ENCODE measurements around the gene SLX9. TPM values are rescaled to one million over a fixed set of nuclear protein-coding genes. Genes with fewer than 3 reads are reported as not detected.

The SLX9 gene, protein sequence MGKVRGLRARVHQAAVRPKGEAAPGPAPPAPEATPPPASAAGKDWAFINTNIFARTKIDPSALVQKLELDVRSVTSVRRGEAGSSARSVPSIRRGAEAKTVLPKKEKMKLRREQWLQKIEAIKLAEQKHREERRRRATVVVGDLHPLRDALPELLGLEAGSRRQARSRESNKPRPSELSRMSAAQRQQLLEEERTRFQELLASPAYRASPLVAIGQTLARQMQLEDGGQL
- total RNA-seq = 33.1 and 36.0 TPM in 2 replicates
- long read RNA-seq = 0 reads

DNA sequence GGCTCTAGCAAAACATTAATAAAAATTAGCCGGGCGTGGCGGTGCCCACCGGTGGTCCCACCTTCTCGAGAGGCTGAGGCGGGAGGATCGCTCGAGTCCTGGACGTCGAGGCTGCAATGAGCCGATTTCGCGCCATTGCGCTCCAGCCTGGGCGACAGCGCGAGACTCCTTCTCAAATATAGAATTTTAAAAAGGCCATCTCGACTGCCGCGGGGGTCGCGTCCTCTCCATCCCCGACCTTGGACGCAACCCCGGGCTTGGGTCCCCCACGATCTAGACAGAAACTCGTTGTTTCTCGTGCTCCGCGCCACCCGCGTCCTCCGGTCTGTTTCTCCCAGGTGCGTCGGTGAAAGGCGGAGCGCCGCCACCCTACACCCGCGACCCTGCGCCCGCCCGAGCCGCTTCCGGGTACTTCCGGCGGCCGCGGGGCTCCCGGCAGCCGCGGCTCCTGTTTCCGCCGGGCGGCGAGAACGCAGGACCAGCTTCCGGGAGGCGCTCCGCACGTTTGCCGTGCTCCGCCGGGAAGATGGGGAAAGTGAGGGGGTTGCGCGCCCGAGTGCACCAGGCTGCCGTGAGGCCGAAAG is at the start of gene SLX9:
Gene SLX9, plus strand, starts transcription at position 498 of the 584 bp plus-strand sequence. Its CDS starts 29 bp downstream, at position 527.
- H3K27me3 Mint-ChIP-seq = peaks cover 3% of the 10 kb centered on the region
- H3K27ac Mint-ChIP-seq = peak within 1 kb of the TSS; percentile 93
- TF ChIP-seq, protein P1, sequence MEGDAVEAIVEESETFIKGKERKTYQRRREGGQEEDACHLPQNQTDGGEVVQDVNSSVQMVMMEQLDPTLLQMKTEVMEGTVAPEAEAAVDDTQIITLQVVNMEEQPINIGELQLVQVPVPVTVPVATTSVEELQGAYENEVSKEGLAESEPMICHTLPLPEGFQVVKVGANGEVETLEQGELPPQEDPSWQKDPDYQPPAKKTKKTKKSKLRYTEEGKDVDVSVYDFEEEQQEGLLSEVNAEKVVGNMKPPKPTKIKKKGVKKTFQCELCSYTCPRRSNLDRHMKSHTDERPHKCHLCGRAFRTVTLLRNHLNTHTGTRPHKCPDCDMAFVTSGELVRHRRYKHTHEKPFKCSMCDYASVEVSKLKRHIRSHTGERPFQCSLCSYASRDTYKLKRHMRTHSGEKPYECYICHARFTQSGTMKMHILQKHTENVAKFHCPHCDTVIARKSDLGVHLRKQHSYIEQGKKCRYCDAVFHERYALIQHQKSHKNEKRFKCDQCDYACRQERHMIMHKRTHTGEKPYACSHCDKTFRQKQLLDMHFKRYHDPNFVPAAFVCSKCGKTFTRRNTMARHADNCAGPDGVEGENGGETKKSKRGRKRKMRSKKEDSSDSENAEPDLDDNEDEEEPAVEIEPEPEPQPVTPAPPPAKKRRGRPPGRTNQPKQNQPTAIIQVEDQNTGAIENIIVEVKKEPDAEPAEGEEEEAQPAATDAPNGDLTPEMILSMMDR (IDR thresholded peaks at IDR 0.05; ENCODE audit: unreplicated experiment) = peak; percentile 10
- H3K9me3 Mint-ChIP-seq (ENCODE audit: low read depth) = no peaks in the 10 kb centered on the region
- peak within 1 kb of the TSS; percentile 83 for H3K4me3 Mint-ChIP-seq (ENCODE audit: low read depth)
- H3K4me1 Mint-ChIP-seq (ENCODE audit: low read depth) = peaks cover 20% of the 10 kb centered on the region
- DNase-seq (ENCODE audit: low spot score, unreplicated experiment) = peak; percentile 71
- H3K36me3 Mint-ChIP-seq (ENCODE audit: insufficient read depth) = no peaks in the 10 kb centered on the region

DNA sequence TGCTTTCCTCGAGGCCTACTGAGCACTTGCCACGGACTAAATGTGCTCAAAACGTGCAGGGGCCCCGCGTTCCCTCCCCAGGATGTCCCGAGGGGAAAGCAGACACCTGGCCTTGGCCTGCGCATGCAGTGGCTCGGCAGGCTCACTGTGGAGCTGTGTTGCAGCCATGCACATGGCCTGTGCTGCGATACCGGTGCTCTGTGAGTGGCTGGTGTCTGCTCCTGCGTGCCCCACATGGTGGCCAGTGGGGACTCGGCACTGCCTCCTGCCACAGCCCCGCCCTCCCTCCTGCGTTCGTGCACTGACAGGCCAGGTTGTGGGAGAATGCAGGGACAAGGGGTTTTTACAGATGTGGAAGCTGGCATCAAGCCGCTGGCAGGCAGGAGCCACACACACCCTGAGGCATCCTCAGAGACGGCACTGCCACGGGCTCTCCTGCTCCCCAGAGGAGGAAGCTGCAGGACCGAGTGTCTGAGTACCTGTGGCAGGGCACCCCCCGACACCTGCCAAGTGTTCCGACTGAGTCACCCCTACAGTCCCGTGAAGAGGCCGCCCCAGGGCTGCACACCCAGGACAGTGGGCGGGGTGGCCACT is 49.4 kb upstream of the SLX9 start:
- H3K27me3 Mint-ChIP-seq = peaks cover 13% of the 10 kb centered on the region

DNA sequence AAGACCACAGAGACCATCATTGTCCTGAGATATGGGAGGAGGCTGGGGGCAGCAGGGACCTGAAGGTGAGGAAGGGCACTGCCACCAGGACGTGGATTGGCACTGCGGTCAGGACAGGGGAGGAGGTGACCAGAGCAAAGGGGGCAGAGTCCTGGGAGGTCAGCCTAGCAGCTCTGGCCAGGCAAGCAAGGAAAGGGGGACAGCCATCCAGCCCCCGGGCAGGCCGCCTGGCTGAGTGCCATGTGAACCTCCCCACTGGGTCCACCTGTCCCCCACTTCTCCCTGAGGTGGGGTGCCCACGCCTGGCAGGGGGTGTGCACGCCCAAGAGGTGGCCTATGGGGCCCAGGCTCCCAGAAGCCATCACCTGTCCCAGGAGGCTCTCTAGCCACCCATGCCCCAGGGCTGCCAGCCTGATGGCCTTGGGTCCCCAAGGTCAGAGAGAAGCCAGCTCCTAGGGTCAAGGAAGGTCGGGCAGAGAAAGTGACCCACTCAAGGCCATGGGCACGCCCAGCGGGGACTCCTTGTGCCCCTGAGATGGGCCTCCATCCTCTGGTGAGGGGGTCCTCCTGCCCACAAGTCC is 48.8 kb upstream of the SLX9 start:
- H3K27ac Mint-ChIP-seq = no peak overlapping the region
- DNase-seq (ENCODE audit: low spot score, unreplicated experiment) = no peak

More for the DNA sequence above, 49.4 kb upstream of the SLX9 start:
- Mint-ChIP-seq H3K4me1 (ENCODE audit: low read depth) (no peaks in the 10 kb centered on the region), H3K4me3 (ENCODE audit: low read depth) (no peak overlapping the region), H3K27ac (no peak overlapping the region), H3K9me3 (ENCODE audit: low read depth) (no peaks in the 10 kb centered on the region), H3K36me3 (ENCODE audit: insufficient read depth) (no peaks in the 10 kb centered on the region)
- TF ChIP-seq, protein P1 (IDR thresholded peaks at IDR 0.05; ENCODE audit: unreplicated experiment) = no peak
- no peak for DNase-seq (ENCODE audit: low spot score, unreplicated experiment)

DNA sequence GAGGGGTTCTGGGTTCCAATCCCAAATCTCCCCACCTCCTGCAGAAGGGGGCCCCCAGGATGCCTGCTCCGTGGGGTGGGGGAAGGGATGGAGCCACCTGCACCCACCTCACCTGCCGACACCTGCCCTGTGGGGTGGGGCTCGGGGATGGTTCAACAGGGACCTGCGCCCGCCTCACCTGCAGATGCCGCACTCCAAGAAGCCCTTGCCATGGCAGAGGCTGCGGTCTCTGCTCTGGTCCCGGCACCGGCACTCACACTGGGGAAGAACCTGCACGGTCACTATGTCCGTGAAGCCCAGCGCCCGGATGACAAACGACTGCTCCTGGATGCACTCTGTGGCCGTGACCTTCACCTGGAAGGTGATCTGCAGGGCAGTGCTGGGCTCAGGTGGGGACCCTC is 48.2 kb upstream of the SLX9 start:
- Mint-ChIP-seq H3K27ac (no peak overlapping the region), H3K4me3 (ENCODE audit: low read depth) (no peak overlapping the region), H3K27me3 (peaks cover 13% of the 10 kb centered on the region), H3K4me1 (ENCODE audit: low read depth) (no peaks in the 10 kb centered on the region), H3K9me3 (ENCODE audit: low read depth) (no peaks in the 10 kb centered on the region), H3K36me3 (ENCODE audit: insufficient read depth) (no peaks in the 10 kb centered on the region)
- no peak for DNase-seq (ENCODE audit: low spot score, unreplicated experiment)
- TF ChIP-seq, protein P1 (IDR thresholded peaks at IDR 0.05; ENCODE audit: unreplicated experiment) = no peak

More for the DNA sequence above, 48.8 kb upstream of the SLX9 start:
- Mint-ChIP-seq H3K27me3 (peaks cover 13% of the 10 kb centered on the region), H3K9me3 (ENCODE audit: low read depth) (no peaks in the 10 kb centered on the region), H3K4me3 (ENCODE audit: low read depth) (no peak overlapping the region), H3K4me1 (ENCODE audit: low read depth) (no peaks in the 10 kb centered on the region), H3K36me3 (ENCODE audit: insufficient read depth) (no peaks in the 10 kb centered on the region)
- TF ChIP-seq, protein P1 (IDR thresholded peaks at IDR 0.05; ENCODE audit: unreplicated experiment) = no peak

DNA sequence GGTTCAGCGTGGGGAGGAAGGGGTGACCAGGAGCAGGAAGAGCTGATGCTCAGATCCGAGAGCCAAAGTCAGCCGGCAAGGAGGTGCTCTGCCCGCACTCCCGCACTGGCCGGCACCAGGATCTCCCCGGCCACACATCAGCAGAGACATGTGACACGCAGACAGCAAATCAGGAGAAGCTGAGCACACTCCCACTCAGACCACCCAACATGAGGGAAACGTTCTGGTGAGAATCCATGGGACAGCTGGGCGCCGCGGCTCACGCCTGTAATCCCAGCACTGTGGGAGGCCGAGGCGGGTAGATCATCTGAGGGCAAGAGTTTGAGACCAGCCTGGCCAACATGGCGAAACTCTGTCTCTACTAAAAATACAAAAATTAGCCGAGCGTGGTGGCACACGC is 47.7 kb upstream of the SLX9 start:
- Mint-ChIP-seq H3K36me3 (ENCODE audit: insufficient read depth) (no peaks in the 10 kb centered on the region), H3K27me3 (peaks cover 13% of the 10 kb centered on the region), H3K4me1 (ENCODE audit: low read depth) (no peaks in the 10 kb centered on the region), H3K9me3 (ENCODE audit: low read depth) (no peaks in the 10 kb centered on the region), H3K4me3 (ENCODE audit: low read depth) (no peak overlapping the region), H3K27ac (no peak overlapping the region)
- TF ChIP-seq, protein P1 (IDR thresholded peaks at IDR 0.05; ENCODE audit: unreplicated experiment) = no peak
- DNase-seq (ENCODE audit: low spot score, unreplicated experiment) = no peak
